Right atrium auricular region (tissue), 2 donors: Measurements from ENCODE around the gene UNC80. TPM values are rescaled to one million over a fixed set of nuclear protein-coding genes. Genes with fewer than 3 reads are reported as not detected.

ENCODE experiments used
- DNase-seq: peaks from one replicate; pipeline ENCODE4 v3.0.0-alpha.2; 2019; ENCODE audit warnings: low spot score
- H3K27ac ChIP-seq, 2 donors: fragments of 200-600 bp; sonication (generic); 1 replicate in 1 of 2; 2 replicates in 1 of 2; pipeline ENCODE4 v1.5.1; 2016 to 2019
- H3K27me3 ChIP-seq, 2 donors: fragments of 200-600 bp; sonication (generic); one replicate each; pipeline versions ENCODE4 v1.5.1 to v1.6.0; 2017 to 2019
- H3K36me3 ChIP-seq: fragments of 200-600 bp; sonication (generic); one replicate; pipeline ENCODE4 v1.5.1; 2016
- H3K4me1 ChIP-seq, 2 donors: fragments of 200-600 bp; sonication (generic); one replicate each; pipeline versions ENCODE4 v1.5.1 to v1.6.0; 2017 to 2019
- H3K4me3 ChIP-seq, 2 donors: fragments of 200-600 bp; sonication (generic); 1 replicate in 1 of 2; 2 replicates in 1 of 2; pipeline ENCODE4 v1.5.1; 2017 to 2019; ENCODE audit warnings: mild to moderate bottlenecking in 1 of 2, moderate library complexity in 1 of 2
- H3K9me3 ChIP-seq, 2 donors: fragments of 200-600 bp; sonication (generic); one replicate each; pipeline ENCODE4 v1.5.1; 2019
- total RNA-seq, 2 donors: library from RNA; depleted of rRNA; stranded (reverse); fragments of >200 nt; gene quantifications; one replicate each; pipeline ENCODE4 v1.1.0, GENCODE V29; 2016
- TF ChIP-seq, protein P1 (sequence below), 2 donors: fragments of 200-600 bp; sonication (generic); IDR thresholded peaks; one replicate each; pipeline ENCODE4 v1.5.1; 2019; ENCODE audit warnings: antibody characterized with exemption in 2 of 2

UNC80 gene
- total RNA-seq, 2 donors from 2014 or later, result 0.20 TPM; not detected in 1

DNA sequence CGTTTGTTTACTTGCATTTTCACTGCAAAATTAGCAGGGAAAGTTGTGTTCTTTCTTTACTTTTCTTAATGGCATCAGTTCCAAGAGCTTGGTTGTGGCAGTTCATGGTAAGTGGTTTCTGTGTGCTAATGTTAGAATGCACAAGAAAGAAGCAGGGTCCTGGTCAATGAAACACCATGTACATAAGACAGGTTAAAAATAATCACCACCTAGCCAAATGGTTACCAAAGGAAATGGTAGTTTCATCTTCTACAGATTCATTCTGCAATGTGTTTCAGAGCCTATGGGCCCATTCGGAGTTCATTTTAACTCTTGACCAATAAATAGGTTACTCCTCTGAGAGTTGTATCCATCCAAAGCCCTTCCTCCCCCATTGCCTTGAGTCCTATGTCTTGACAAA, 212.7 kb downstream of the UNC80 start:
- TF ChIP-seq, protein P1, sequence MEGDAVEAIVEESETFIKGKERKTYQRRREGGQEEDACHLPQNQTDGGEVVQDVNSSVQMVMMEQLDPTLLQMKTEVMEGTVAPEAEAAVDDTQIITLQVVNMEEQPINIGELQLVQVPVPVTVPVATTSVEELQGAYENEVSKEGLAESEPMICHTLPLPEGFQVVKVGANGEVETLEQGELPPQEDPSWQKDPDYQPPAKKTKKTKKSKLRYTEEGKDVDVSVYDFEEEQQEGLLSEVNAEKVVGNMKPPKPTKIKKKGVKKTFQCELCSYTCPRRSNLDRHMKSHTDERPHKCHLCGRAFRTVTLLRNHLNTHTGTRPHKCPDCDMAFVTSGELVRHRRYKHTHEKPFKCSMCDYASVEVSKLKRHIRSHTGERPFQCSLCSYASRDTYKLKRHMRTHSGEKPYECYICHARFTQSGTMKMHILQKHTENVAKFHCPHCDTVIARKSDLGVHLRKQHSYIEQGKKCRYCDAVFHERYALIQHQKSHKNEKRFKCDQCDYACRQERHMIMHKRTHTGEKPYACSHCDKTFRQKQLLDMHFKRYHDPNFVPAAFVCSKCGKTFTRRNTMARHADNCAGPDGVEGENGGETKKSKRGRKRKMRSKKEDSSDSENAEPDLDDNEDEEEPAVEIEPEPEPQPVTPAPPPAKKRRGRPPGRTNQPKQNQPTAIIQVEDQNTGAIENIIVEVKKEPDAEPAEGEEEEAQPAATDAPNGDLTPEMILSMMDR (IDR thresholded peaks at IDR 0.05), result no peak
- H3K4me1 ChIP-seq, result no peaks in the 10 kb centered on the region
- no peak for DNase-seq

DNA sequence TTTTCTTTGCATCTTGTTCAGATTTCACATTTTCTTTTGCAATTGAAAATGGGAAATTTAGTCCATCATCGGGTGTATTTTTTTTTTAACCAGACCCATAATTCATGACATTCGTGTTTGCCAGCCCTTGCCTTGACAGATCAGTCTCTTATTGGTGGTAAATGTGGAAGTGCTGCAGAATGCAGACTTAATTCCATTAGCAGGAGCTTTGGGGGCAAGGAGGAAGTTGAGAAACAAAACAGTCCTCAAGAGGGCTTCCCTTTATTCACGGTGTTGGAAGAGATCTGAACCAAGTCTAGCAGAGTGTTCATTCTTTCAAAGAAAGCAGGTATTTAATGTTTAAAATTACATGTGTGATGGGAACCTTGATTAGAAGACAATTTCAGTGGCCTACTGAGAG, 214.2 kb downstream of the UNC80 start:
- DNase-seq, result no peak
- Histone ChIP-seq H3K27ac (no peak overlapping the region), H3K9me3 (no peaks in the 10 kb centered on the region), H3K36me3 (no peaks in the 10 kb centered on the region), H3K4me1 (no peaks in the 10 kb centered on the region), H3K27me3 (no peaks in the 10 kb centered on the region), H3K4me3 (no peak overlapping the region)
- TF ChIP-seq, protein P1 (IDR thresholded peaks at IDR 0.05), result no peak

More for the DNA sequence above, 212.7 kb downstream of the UNC80 start:
- no peaks in the 10 kb centered on the region for H3K27me3 ChIP-seq
- H3K4me3 ChIP-seq, result no peak overlapping the region
- no peaks in the 10 kb centered on the region for H3K36me3 ChIP-seq
- H3K9me3 ChIP-seq, result no peaks in the 10 kb centered on the region
- no peak overlapping the region for H3K27ac ChIP-seq

DNA sequence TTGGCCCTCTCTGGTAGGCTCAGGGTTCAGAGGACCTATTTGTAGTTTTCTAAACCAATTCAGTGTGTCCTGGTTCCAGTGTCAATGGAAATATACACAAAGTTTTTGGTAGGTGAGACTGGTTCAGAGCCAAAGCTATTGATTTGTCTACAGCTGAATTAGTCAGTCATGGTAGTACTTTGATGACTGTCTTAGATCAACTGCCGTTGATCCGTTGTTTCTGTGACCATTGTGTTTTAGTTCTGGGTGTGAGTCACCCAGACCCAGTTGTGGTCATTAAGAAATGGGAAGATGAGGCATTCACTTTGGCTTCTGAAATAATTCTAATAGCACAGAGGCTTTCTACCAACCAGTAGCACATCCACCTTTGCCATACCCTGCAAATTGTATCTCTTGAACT, 214.8 kb downstream of the UNC80 start:
- no peak overlapping the region for H3K27ac ChIP-seq
- no peaks in the 10 kb centered on the region for H3K9me3 ChIP-seq
- no peak for DNase-seq
- H3K27me3 ChIP-seq, result no peaks in the 10 kb centered on the region
- H3K4me1 ChIP-seq, result no peaks in the 10 kb centered on the region
- no peaks in the 10 kb centered on the region for H3K36me3 ChIP-seq
- TF ChIP-seq, protein P1 (IDR thresholded peaks at IDR 0.05), result no peak
- no peak overlapping the region for H3K4me3 ChIP-seq

DNA sequence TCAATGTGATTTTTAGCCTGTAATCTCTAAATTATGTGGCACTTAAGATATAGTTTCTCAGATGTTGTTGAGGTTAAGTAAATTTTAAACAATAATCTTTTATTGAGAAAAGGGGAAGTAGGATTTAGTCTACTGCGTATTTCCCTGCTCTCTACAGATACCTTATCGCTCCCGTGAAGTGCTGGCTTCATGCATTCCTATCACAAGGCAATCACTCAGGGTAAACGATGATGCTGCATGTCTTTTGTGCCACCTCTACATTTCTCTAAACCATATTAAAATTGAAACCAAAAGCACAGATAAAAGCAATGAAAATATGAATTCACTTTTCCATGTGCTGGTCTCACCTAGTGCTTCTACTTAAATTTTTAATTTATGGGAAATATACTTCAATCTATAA, 216.4 kb downstream of the UNC80 start:
- TF ChIP-seq, protein P1 (IDR thresholded peaks at IDR 0.05), result no peak
- Histone ChIP-seq H3K4me1 (no peaks in the 10 kb centered on the region), H3K36me3 (no peaks in the 10 kb centered on the region), H3K9me3 (no peaks in the 10 kb centered on the region), H3K27ac (no peak overlapping the region), H3K27me3 (no peaks in the 10 kb centered on the region), H3K4me3 (no peak overlapping the region)
- no peak for DNase-seq

DNA sequence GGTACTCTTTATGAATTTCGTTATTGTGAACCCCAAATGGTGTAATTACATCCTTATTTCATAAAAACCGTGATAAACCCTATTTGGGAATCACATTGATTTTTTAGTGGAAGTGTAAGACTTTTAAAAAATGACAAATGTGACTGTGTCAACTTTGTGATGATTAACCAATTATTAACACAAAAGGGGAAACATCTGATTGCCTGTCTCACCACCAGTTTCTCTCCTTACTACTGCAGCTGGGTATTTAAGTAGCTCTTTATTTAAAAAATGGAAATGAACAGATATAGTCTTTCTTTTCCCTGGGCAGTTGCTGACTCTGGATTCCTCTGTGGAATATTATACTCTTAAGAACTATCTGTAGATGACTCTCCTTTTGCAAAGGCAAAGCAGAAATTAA, 219.2 kb downstream of the UNC80 start:
- DNase-seq, result no peak
- Histone ChIP-seq H3K9me3 (no peaks in the 10 kb centered on the region), H3K27me3 (no peaks in the 10 kb centered on the region), H3K4me1 (no peaks in the 10 kb centered on the region), H3K27ac (no peak overlapping the region), H3K36me3 (no peaks in the 10 kb centered on the region), H3K4me3 (no peak overlapping the region)
- TF ChIP-seq, protein P1 (IDR thresholded peaks at IDR 0.05), result no peak

DNA sequence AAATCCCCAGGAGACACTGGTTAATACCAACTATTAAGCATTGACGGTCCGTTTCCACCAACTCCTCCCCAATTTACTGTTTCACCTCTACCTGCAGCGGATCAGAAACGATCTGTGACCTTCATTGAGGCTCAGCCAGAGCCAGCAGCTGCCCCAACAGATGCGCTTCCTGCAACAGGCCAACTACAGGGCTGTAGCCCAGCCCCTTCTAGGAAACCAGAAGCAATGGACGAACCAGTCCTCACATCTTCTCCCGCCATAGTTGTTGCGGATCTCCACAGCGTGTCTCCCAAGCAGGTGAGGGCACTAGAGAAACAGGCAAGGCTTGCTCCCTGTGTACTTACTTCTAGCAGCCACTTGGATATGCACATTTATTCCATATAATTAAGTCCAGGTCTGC, 222.3 kb downstream of the UNC80 start:
- Histone ChIP-seq H3K9me3 (no peaks in the 10 kb centered on the region), H3K36me3 (no peaks in the 10 kb centered on the region), H3K27me3 (no peaks in the 10 kb centered on the region), H3K4me3 (no peak overlapping the region), H3K27ac (no peak overlapping the region), H3K4me1 (no peaks in the 10 kb centered on the region)
- TF ChIP-seq, protein P1 (IDR thresholded peaks at IDR 0.05), result no peak
- DNase-seq, result no peak
